ENCODE results near the gene MACO1.
"Not testable (repeated sequence)": the region's sequence is repeated elsewhere in the genome, so short reads cannot be mapped to it uniquely, and the experiment has no call there.

The MACO1 gene

GRCh38 chr1:25430073-25430966 lies at the start of gene MACO1:
TSS of gene MACO1 (plus strand) at chr1:25430897. CDS start at chr1:25431099, 202 bp downstream.
- peak; percentile 98 for DNase-seq

- DNase-seq = not testable (repeated sequence)
Observed at GRCh38 chr1:25382543-25382942, 48.2 kb upstream of the MACO1 start.

- not testable (repeated sequence) for DNase-seq
Observed at GRCh38 chr1:25383090-25383489, 47.6 kb upstream of the MACO1 start.

GRCh38 chr1:25383875-25384274 lies 46.8 kb upstream of the MACO1 start:
- not testable (repeated sequence) for DNase-seq

- not testable (repeated sequence) for DNase-seq
Observed at GRCh38 chr1:25387096-25387495, 43.6 kb upstream of the MACO1 start.

GRCh38 chr1:25388691-25389090 lies 42.0 kb upstream of the MACO1 start:
- DNase-seq = not testable (repeated sequence)

GRCh38 chr1:25389721-25390120 lies 41.0 kb upstream of the MACO1 start:
- not testable (repeated sequence) for DNase-seq

- DNase-seq = no peak
Observed at GRCh38 chr1:25392841-25393240, 37.9 kb upstream of the MACO1 start.

- not testable (repeated sequence) for DNase-seq
Observed at GRCh38 chr1:25397549-25397948, 33.1 kb upstream of the MACO1 start.

GRCh38 chr1:25398079-25398478 lies 32.6 kb upstream of the MACO1 start:
- not testable (repeated sequence) for DNase-seq

- peak; percentile 29 for DNase-seq
Observed at GRCh38 chr1:25402947-25403803, 27.5 kb upstream of the MACO1 start.

- DNase-seq = not testable (repeated sequence)
Observed at GRCh38 chr1:25405731-25406305, 24.9 kb upstream of the MACO1 start.

- not testable (repeated sequence) for DNase-seq
Observed at GRCh38 chr1:25409641-25410427, 20.9 kb upstream of the MACO1 start.

- DNase-seq = not testable (repeated sequence)
Observed at GRCh38 chr1:25412872-25413623, 17.6 kb upstream of the MACO1 start.

- not testable (repeated sequence) for DNase-seq
Observed at GRCh38 chr1:25414157-25414556, 16.5 kb upstream of the MACO1 start.

GRCh38 chr1:25414578-25414977 lies 16.1 kb upstream of the MACO1 start:
- not testable (repeated sequence) for DNase-seq

GRCh38 chr1:25417280-25417679 lies 13.4 kb upstream of the MACO1 start:
- not testable (repeated sequence) for DNase-seq

GRCh38 chr1:25419339-25419738 lies 11.4 kb upstream of the MACO1 start:
- DNase-seq = not testable (repeated sequence)

GRCh38 chr1:25420715-25421114 lies 10.0 kb upstream of the MACO1 start, which contains the start of gene RHCE:
TSS of gene RHCE (minus strand) at chr1:25420825. CDS start at chr1:25420786, 39 bp downstream.
- DNase-seq = not testable (repeated sequence)

- not testable (repeated sequence) for DNase-seq
Observed at GRCh38 chr1:25423206-25423605, 7.5 kb upstream of the MACO1 start.

Measured in activated T-cell treated with anti-CD3 and anti-CD28 coated beads, Interleukin-2, amount 50 U/mL, for 1 hour (primary cell).